NCI-H2227 treated with DMSO at 0.1 percent for 48 hours (cell line): Measurements from ENCODE around the gene TMEM163.

ENCODE experiments used
- DNase-seq: peaks from one replicate; lab custom pipeline; 2025; lab: John Stamatoyannopoulos, UW

TMEM163 gene

GRCh38 chr2:134410006-134410405 is 308.8 kb downstream of the TMEM163 start:
- no peak for DNase-seq

GRCh38 chr2:134408791-134409190 is 310.0 kb downstream of the TMEM163 start:
- DNase-seq: no peak

DNA sequence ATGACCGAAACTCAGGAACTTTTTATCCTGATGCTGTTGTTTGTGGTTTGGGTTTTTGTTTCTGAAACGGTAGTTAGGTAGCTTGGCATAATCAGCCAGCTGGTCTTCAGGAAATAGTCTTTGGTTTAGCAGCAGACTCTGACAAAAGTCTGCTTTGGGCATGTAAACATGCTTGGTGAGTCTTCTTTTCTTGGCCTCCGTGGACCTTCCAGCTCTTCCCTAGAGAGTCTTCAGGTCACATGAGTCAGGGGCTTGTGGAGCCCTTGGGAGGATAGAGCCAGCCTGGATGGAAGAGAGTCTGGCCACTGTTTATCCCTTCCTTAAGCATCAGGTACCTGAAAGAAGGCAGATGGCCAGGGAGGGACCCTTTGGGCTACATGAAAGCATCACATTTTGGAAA is 310.4 kb downstream of the TMEM163 start:
- no peak for DNase-seq

DNA sequence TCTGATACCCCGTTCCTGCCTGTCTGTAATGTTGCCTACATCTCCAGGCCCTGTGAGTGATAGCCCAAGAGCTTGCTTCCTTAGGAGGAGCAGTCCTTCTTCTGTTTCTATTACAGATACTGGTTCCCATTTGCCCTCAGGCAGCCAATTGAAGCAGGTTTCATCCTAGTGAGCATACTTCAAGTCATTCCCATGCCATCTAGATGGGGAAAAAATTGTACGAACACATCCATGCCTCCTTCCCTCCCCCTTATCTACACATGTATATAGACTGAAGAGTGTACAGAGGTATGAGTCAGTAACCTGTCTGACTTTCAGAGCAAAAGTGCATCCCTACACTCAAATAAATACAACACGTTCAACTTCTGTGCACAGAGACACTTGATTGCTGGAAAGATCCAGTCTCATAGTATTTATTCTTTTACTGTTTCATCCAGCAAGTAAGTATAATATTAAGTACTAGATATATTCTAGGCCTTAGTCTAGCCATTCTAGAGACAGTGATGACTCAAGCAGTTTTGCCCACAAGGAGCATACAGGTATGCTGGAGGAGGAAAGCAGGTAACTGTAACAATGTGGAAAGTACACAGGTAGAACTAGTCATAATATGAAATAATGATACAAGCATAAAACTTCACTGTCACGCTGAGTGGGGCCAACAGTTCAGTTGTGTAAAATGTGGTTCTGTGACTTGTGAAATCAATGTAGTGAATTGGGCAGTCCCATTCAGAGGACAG is 311.5 kb downstream of the TMEM163 start:
- no peak for DNase-seq

GRCh38 chr2:134406736-134407135 is 312.1 kb downstream of the TMEM163 start:
- DNase-seq: no peak

- DNase-seq: no peak
Observed at GRCh38 chr2:134406311-134406710, 312.5 kb downstream of the TMEM163 start.
